GM21786 (cell line): ENCODE data around the gene ZSWIM2.
A peak's percentile ranks its signal among the peaks of the same experiment; 100 is the strongest.
"Not testable (repeated sequence)": the region's sequence is repeated elsewhere in the genome, so short reads cannot be mapped to it uniquely, and the experiment has no call there.

Source experiments
- ATAC-seq: cut with Tn5 transposase; IDR thresholded peaks from one replicate; pipeline ENCODE4 v1.9.1; 2021; ENCODE audit not compliant: unreplicated experiment

ZSWIM2 gene, protein sequence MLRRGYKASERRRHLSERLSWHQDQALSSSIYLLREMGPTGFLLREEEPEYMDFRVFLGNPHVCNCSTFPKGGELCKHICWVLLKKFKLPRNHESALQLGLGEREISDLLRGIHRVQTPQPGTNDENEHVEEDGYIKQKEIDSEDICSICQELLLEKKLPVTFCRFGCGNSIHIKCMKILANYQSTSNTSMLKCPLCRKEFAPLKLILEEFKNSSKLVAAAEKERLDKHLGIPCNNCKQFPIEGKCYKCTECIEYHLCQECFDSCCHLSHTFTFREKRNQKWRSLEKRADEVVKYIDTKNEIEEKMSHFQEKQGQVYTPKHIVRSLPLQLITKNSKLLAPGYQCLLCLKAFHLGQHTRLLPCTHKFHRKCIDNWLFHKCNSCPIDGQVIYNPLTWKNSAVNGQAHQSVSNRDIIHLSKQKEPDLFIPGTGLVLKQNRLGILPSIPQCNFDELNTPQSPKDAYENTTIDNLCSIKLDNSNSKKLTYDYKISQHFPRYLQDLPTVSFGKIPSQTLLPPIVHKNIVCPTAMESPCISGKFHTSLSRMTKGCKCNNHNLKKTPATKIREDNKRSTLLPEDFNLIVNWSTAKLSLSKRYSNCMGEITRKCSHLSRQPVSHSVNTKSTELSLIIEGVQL

DNA sequence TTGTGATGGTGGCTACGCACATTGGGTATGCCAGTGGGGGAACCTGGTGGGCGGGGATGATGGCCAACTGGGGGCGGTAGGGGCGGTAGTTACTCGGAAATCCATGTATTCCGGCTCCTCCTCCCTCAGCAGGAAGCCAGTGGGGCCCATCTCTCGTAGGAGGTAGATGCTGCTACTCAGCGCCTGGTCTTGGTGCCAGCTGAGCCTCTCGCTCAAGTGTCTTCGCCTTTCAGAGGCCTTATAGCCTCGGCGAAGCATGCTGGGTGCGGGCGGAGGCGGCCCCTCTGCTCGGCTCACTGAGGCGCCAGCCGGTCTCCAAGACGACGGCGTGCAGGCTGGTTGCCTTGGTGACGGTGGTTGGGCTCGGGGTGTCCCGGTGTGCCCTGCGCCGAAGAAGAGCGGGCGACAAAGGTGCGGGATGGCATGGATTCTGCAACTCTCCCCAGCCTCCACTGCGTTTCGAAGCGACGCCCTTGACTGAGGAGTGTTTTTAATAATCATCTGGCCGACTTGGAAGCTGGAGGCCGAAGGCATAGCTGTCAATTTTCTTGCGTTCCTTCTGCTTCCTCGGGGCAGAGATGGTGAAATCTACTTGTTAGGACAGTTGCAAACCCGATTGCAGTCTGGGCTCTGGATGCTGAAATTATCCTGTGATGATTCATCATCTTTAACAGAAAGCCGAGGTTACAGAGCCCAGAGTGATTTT is at the start of gene ZSWIM2:
TSS of gene ZSWIM2 (minus strand) at position 298 of the 706 bp plus-strand sequence. CDS start at position 258, 40 bp downstream.
- peak; percentile 71 for ATAC-seq

DNA sequence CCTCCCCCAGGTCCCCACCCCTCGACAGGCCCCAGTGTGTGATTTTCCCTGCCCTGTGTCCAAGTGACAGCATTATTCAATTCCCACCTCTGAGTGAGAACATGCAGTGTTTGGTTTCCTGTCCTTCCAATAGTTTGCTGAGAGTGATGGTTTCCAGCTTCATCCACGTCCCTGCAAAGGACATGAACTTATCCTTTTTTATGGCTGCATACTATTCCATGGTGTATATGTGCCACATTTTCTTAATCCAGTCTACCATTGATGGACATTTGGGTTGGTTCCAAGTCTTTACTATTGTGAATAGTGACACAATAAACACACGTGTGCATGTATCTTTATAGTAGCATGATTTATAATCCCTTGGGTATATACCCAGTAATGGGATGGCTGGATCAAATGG is 47.2 kb upstream of the ZSWIM2 start:
- not testable (repeated sequence) for ATAC-seq

DNA sequence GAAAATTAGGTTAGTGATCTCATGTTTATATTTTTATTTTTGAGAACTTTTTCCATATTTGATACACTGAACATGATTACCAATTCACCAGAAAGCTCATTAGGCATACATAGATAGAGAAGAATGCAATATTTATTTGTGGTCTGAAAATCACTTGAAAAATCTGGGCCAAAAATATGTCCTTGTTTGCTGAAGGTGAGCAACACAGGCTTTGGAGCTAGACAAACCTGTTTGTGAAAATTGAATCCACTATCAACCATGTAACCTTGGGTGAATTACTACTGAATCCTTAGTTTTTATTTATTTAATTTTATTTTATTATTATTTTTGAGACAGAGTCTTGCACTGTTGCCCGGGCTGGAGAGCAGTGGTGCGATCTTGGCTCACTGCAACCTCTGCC is 46.5 kb upstream of the ZSWIM2 start:
- ATAC-seq, result no peak

DNA sequence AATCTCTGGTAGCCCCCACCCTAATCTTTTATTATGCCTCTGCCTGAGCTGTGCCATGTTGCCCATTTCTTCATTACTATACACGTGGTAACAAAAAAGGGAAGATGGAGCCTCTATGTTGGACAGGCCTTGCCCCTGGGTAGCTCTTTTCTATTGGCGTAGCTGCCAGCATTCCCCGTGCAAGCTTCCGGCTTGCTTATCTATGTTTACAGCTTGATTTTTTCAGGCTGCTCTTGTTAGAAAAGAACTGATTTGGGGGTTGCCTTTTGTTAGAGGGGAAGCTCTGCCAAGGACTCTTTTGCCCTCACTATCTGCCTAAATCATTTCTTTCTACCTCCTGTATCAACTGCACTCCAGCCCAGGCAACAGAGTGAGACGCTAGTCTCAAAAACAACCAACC is 45.5 kb upstream of the ZSWIM2 start:
- no peak for ATAC-seq

DNA sequence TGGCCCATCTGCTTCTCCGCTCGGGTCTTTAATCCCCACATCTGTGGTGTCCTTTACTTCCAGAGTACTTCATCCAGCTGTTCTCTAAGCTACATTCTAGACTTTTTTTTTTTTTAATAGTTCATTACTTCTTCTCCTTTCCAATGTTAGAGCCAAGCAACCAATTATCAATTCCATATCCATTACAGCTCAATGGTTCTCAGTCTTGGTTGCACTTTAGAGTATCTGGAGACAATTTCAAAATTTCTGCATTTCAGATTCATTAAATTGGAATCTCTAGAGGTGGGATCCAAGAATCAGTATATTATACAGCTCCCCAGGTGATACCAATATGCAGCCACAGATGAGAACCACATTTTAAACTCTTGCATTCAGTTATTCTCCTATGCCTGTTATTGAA is 43.9 kb upstream of the ZSWIM2 start:
- ATAC-seq, result no peak

DNA sequence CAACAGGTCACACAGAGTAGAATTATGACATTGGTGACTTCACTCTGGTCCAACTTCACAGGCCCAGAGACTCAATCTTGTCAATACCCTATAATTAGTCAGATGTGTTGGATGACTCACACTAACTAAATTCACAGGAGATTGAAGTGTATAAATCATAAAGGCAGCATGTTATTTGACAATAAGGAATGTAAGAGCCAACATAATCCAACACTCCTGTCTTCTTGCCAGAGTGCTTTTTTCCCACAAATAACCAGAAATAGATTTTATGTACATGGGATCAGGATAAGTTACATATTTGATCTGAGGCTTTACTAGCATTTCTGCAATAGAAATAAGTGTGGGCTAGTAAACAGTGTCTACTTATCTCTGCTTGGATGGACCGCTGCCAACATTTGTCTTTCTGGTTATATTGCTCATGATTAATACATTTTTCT is 42.2 kb upstream of the ZSWIM2 start:
- no peak for ATAC-seq

DNA sequence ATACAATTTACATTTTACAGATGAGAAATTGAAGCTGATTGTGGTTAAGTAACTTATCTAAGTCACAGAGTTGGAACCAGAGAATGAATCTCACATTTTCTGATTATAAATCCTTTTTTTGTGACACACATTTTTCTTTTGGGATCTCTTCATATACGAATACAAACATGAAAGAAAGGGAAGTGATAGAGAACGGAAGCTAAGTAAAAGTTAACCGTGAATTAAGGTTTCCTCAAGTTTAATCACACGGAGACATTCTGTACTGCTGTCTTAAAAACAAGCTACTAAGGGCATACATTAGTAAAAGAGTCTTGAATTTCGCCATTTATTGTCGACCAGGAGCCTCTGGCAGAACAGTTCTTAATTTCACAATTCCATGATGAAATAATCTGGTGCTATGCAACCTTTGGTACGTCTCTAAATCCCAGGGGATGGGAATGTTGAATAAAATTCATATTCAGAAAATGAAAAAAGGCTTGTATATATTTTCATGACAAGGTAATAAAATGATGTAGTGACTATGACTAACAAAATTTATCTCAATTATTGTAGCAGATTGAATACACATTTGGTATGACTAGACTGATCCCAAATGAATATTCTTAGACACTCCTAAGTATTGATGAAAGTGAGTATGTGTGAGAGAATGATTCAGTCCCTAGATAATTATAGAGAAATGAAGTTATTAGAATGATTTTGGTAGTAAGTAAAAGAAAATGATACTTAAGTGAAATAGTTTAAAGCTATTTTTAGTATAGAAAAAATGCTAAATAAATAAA is 40.3 kb upstream of the ZSWIM2 start:
- no peak for ATAC-seq

DNA sequence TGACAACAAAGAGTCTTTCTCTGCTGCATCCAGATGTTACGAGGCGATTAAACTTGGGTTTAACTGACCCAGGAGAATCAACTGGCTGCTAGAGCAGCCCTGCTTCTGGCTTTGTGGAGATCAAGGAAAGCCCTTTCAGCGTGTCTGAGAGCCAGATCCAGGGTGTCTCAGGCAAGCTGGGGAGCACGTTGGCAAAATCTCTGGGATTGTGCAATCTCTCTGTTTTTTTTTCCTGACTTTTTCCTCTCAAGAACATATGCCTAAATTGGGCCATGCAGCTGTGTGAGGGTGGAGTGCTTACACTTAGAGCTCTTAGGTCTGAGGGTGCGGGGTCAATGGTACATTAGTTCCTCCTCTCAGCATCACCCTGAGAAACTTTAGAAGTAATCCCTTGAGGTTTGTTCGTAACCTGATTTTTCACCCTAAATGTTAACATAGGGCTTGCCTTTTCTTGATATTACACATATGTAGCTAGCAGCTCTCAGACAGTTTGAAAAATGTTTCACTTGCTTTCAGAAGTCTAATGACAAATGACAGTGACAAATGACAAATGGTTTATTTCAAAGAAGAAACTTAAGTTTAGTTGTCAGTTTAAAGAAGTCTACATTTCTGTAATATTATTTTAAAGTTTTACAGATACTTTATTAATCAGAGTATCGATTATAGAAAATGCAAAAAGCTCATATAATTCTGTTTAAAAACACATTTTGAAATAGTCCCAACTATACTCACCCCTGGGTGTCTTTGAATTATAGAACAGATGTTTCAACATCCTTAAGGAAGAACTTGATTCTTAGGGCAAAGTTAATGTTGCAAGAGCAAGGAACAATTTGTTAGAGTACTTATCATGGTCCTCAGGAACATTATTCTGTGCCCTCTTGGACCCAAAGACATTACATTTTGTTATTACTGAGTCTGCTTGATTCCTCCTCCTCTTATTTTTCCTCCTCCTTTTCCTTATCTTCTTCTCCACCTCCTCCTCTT is 38.4 kb upstream of the ZSWIM2 start:
- ATAC-seq, result peak; percentile 59

DNA sequence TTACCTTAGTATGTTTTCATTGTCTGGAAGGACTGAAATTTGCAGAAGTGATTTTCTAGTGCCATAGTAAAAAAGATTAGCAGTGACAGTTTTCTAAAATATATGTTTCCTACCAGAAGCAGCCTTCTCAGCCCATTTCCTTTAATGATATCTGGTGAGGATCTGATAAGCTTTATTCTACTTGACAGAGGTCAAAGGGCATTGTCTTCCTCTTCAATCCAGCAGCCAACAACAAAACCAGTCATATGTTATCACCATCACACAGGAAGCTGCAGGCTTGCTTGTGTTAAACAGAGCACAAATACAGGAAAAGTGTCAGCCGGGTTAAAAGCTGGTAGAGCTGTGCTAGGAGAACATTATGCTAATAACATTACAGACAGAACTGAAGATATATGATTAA is 35.6 kb upstream of the ZSWIM2 start:
- ATAC-seq, result no peak

DNA sequence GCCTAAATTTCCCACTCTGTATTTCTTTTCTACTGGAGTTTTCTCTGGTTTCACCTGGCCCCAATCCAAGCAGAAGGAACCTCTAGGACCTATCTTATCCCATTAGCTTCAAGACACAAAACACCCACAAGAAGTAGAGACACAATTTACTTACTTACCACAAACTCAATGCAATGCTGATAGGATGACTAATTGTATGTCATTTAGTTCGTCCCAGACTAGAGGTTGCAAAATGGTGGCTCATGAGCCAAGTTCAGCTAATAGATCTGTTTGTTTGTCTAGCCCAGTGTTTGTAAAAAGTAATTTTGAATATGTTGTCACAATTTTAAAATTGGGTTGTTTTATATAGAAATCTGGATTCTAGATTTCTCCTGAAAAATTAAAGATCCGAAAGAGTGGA is 34.7 kb upstream of the ZSWIM2 start:
- ATAC-seq, result no peak

DNA sequence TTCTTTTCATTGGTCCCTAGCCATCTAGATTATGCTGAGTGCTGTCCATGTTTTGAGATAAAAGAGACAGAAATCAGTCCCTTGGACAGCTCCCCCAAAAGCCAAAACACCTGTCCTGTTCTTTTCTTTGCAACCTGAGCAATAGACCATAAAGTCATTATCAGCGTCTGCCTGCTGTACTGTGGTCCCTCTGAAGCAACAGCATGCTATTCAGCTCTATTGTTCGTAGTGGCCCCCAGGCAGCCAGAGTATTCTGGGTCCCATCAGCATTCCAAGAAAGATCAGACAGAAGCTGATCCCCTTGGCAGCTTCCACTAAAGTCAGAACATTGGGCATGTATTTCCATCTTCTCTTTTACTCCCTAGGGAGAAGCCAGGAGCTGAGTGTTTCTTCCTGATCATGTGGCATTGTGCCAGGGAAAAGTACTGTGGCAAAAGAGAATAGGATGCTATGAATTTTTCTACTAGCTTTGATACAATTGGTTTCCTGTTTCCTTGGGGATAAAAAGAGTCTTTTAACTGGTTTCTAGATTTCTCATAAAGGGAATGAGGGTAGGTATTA is 33.6 kb upstream of the ZSWIM2 start:
- no peak for ATAC-seq

DNA sequence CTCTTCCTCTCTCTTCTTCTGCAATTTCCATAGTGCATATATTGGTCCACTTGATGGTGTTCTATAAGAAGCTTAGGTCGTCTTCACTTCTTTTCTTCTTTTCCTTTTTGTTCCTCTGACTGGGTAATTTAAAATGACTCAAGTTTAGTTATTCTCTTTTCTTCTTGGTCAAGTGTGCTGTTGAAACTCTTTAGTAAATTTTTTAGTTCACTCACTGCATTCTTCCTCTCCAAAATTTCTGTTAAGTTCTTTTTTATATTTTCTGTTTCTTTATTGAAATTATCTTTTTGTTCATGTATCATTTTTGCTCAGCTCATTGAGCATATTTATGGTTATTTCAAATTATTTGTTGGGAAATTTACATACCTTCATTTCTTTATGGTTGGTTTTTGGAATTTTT is 32.7 kb upstream of the ZSWIM2 start:
- ATAC-seq, result no peak

DNA sequence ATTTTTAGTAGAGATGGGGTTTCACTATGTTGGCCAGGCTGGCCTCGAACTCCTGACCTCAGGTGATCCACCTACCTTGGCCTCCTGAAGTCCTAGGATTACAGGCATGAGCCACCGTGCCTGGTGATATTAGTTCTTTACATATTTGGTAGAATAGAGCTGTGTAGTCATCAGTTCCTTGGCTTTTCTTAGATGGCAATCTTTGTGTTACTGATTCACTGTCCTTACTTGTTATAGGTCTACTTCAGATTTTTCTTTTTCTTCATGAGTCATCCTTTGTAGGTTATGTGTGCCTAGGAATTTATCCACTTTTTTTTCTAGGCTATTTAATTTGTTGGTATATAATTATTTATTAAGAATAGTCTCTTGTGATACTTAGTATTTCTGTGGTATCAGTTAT is 30.3 kb upstream of the ZSWIM2 start:
- ATAC-seq, result no peak

DNA sequence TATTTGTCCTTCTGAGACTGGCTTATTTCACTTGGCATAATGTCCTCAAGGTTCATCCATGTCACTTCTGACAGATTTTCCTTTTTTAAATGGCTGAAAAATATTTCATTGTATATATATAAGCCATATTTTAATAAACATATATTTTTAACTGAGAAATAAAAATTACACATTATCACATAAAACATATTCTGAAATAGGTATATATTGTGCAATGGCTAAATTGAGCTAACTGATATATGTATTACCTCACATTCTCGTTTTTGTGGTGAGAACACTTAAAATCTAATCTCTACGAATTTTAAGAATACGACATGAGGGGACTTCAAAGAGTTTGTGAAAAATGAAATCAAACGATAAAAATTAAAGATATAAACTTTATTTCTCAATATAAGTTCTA is 25.7 kb upstream of the ZSWIM2 start:
- no peak for ATAC-seq

DNA sequence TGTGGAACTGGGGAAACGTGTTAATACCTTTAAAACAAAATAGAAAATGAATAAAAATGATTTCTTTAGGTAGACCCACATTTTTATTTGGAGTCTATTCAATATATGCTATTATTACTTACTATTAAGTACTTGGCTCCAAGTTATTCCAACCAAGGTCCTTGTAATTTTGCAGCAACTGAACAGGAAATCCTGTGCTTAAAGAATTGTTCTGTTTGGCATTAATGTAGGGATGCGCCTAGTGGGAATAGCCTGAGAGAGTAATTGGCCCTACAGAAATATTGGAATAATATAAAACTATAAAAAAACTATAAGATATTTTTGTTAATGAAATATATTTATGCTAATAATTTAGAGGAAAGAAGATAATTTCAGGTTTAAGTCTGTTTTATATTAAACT is 22.9 kb upstream of the ZSWIM2 start:
- no peak for ATAC-seq

DNA sequence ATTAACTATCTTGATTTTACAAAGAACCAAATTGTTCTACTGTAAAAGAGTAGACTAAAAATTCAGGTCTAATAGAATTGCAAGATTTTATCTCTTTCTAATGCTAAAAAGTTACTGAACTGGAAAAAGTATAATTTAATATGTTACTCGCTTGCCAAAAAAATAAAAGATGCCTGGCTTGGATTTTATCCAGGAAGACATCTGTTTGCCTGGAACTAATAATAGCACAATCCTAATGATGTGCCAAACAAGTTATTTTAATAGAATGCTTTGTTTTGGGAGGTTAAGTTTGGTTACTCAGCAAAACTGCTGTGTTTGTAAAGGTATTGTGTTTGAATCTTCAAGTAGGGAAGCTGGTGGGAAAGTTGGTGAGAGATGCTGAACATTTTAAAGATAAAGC is 19.4 kb upstream of the ZSWIM2 start:
- ATAC-seq, result no peak

DNA sequence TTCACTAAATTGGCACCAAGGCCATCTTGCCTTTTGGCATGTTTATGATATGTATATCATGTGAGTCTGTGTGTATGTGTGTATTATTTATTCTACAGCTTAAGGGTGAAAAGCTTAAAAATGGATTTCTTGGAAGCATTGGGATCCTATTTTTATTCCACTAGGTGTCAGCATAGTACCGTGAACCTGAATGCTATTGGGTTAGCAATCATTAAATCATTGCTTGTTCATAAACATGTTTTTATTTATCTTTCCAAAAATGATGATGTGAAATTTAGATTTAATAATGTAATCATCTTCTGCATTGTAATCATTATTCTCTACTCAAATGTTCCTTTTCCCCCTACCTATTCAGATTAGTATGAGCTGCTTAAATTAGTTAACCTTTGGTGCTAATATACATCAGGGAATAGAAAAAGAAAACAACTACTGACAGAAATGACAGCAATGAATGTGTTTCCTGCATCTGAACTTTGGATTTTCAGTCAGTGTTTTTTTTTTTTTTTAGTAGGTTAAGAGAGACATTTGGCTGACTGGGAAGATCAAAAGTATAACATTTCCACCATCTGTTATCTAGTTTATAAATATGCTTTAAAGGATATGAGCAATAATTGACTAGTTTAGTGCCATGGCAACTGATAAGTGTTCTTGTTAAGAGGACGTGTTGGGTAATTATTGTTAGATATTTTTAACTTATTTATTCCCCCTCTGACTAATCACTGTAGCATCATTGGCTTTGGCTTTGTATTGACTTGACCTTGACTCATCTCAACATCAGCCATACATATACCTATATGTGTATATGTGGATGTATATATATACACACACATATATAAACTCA is 14.1 kb upstream of the ZSWIM2 start:
- no peak for ATAC-seq

DNA sequence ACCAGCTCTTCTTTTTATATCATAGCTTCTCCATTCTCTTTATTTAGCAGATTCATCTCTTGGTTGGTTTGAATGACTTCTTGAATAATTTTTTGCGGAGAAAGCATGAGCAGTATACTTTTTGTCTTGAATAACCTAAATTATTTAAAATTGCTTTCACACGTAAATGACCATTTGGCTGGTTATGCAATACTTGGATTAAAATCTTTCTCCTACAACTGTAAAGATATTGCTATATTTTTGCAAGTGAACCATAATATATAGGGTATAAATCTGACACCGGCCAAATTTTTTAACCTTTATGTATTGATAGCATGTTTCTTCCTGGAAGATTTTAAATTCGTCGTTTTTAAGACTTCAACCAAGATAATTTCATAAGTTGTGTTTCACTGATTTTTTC is 6.2 kb upstream of the ZSWIM2 start:
- ATAC-seq, result no peak

DNA sequence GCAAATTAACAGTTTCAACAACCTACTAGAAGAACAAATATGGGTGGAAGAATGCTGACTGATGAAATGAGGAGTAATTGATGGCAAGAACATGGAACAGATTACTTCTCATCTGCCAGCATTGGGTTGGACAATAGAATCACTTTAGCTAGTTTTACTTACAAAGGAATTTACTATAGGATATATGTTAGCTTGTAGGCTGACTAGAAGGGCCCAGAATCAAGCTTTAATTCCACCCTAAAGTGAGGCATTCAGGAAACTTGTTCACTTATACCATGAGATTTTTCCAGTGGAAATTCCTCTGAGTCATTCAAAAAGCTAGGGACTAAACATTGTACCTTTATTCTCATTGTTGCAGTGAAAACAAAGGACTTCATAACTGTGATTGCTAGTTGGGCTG is 5.0 kb upstream of the ZSWIM2 start:
- ATAC-seq, result no peak
